ENCODE data around the gene SEPTIN10.
"Not testable (repeated sequence)": the region's sequence is repeated elsewhere in the genome, so short reads cannot be mapped to it uniquely, and the experiment has no call there.

SEPTIN10 gene

DNA sequence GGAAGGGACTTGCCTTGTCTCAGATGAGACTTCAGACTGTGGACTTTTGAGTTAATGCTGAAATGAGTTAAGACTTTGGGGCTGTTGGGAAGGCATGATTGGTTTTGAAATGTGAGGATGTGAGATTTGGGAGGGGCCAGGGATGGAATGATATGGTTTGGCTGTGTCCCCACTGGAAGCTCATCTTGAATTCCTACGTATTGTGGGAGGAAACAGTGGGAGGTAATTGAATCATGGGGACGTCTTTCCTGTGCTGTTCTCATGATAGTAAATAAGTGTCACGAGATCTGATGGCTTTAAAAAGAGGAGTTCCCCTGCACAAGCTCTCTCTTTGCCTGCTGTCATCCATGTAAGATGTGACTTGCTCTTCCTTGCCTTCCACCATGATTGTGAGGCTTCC is 77.2 kb downstream of the SEPTIN10 start:
- H3K4me3 ChIP-seq (ENCODE audit: low read length in 2 of 2); H2BK5ac ChIP-seq (ENCODE audit: low read length); H4K91ac ChIP-seq (ENCODE audit: low read depth, low read length, poor library complexity); H3K4me1 ChIP-seq (ENCODE audit: control insufficient read depth in 2 of 2, insufficient read depth in 1 of 2, low read depth in 1 of 2, low read length in 2 of 2); H3K9me3 ChIP-seq (replicated peaks in 1 of 2; ENCODE audit: control insufficient read depth in 2 of 2, insufficient read depth in 1 of 2, low read depth in 1 of 2, low read length in 2 of 2); H3K4me2 ChIP-seq (ENCODE audit: insufficient read depth, low read length, poor library complexity, severe bottlenecking); H2AFZ ChIP-seq (ENCODE audit: low read length); H3K27me3 ChIP-seq (ENCODE audit: control insufficient read depth in 3 of 3, insufficient read depth in 3 of 3, low read depth in 1 of 3, low read length in 3 of 3); H2BK15ac ChIP-seq (ENCODE audit: low read length); H3K4ac ChIP-seq (ENCODE audit: low read length); H3K27ac ChIP-seq (replicated peaks; ENCODE audit: low read length); H4K8ac ChIP-seq (ENCODE audit: low read depth, low read length); H2AK5ac ChIP-seq (ENCODE audit: low read depth, low read length); H2BK12ac ChIP-seq (ENCODE audit: low read length); H3K14ac ChIP-seq (ENCODE audit: low read length); H3K79me1 ChIP-seq (ENCODE audit: low read depth, low read length); H3K23ac ChIP-seq (ENCODE audit: low read depth, low read length, poor library complexity); H2BK120ac ChIP-seq (ENCODE audit: low read depth, low read length); H3K18ac ChIP-seq (ENCODE audit: low read length); H3K9ac ChIP-seq (ENCODE audit: low read depth, low read length, poor library complexity); DNase-seq (ENCODE audit: low spot score): not testable (repeated sequence)
- H3K36me3 ChIP-seq (replicated peaks in 1 of 2; ENCODE audit: control insufficient read depth in 2 of 2, insufficient read depth in 2 of 2, low read length in 2 of 2) = peaks cover 0 to 12% of the 10 kb centered on the region in 2 donors
- WGBS, 2 donors (ENCODE audit: extremely low coverage in 2 of 2, insufficient read length in 2 of 2, insufficient replicate concordance in 1 of 2) = no CpG with 5 or more reads among the region's 3 CpGs

DNA sequence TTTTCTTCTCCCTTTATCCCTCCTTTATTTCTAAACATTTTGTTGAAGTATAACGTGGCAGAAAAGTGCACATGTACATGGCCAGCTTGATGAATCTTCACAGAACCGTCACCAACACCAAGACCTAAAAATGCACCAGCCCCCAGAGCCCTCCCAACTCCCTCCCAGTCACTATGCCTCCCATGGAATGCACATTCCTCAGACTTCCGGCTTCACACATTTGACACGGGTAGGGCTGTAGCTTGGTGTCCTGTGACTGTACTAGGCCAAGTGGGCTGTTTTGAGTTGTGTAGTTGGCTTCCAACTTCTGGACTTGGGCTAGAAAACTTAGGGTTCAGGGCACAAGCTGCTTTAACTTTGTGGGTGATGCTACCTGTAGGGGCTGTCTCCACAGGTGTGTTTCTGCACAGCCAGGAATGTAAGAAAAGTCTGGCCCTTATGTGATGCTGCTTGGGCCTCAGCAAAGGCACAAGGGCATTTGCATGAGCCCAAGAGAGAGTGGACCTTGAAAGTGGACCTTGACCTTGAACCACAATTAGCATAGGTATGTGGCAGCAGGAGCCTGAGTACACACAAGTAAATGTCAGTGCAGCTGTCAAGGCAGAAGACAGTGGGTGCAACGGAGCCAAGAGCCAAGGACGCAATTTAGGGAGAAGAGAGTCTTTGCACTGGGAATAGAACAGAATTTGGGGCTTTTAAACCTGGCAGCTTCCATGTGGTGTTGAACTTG is 78.4 kb downstream of the SEPTIN10 start:
- Histone ChIP-seq H2BK15ac (ENCODE audit: low read length) (no peak overlapping the region), H3K36me3 (replicated peaks in 1 of 2; ENCODE audit: control insufficient read depth in 2 of 2, insufficient read depth in 2 of 2, low read length in 2 of 2) (peaks cover 0 to 6% of the 10 kb centered on the region in 2 donors), H3K4me1 (ENCODE audit: control insufficient read depth in 2 of 2, insufficient read depth in 1 of 2, low read depth in 1 of 2, low read length in 2 of 2) (peaks cover 0 to 2% of the 10 kb centered on the region in 2 donors), H2AK5ac (ENCODE audit: low read depth, low read length) (no peak overlapping the region), H2AFZ (ENCODE audit: low read length) (no peak overlapping the region), H3K4ac (ENCODE audit: low read length) (no peak overlapping the region), H2BK12ac (ENCODE audit: low read length) (no peak overlapping the region), H3K4me2 (ENCODE audit: insufficient read depth, low read length, poor library complexity, severe bottlenecking) (no peak overlapping the region), H3K27me3 (ENCODE audit: control insufficient read depth in 3 of 3, insufficient read depth in 3 of 3, low read depth in 1 of 3, low read length in 3 of 3) (no peaks in the 10 kb centered on the region), H2BK120ac (ENCODE audit: low read depth, low read length) (no peak overlapping the region), H3K79me1 (ENCODE audit: low read depth, low read length) (no peaks in the 10 kb centered on the region), H3K4me3 (ENCODE audit: low read length in 2 of 2) (peak overlapping the region in 1 of 2 donors; percentile 40), H4K8ac (ENCODE audit: low read depth, low read length) (no peak overlapping the region), H3K14ac (ENCODE audit: low read length) (no peak overlapping the region), H4K91ac (ENCODE audit: low read depth, low read length, poor library complexity) (no peak overlapping the region), H2BK5ac (ENCODE audit: low read length) (no peak overlapping the region), H3K9ac (ENCODE audit: low read depth, low read length, poor library complexity) (peak overlapping the region; percentile 3), H3K9me3 (replicated peaks in 1 of 2; ENCODE audit: control insufficient read depth in 2 of 2, insufficient read depth in 1 of 2, low read depth in 1 of 2, low read length in 2 of 2) (peaks cover 2 to 5% of the 10 kb centered on the region in 2 donors), H3K27ac (replicated peaks; ENCODE audit: low read length) (no peak overlapping the region), H3K18ac (ENCODE audit: low read length) (no peak overlapping the region), H3K23ac (ENCODE audit: low read depth, low read length, poor library complexity) (no peak overlapping the region)
- no CpG with 5 or more reads among the region's 6 CpGs for WGBS, 2 donors (ENCODE audit: extremely low coverage in 2 of 2, insufficient read length in 2 of 2, insufficient replicate concordance in 1 of 2)
- DNase-seq (ENCODE audit: low spot score) = no peak

DNA sequence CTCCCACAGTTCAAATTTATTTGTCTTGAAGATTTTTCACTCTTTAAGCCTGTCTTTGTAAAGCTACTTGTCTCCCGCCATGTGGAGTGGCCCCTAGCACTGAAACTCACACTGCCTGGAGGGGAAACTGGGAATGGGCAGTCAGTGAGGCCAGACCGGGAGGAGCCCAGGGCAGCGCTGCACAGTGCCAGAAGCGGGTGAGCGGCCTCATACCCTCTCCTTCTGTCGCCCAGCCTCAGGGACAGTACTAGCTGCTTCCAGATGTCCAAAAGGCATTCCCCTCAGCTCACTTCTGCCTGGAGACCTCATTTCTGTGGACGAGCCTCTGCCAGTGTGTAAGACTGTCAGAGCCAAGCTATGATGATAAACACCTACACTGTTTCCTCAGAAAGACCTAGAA is 79.9 kb downstream of the SEPTIN10 start:
- no peak overlapping the region for H2AFZ ChIP-seq (ENCODE audit: low read length)
- H3K4ac ChIP-seq (ENCODE audit: low read length) = no peak overlapping the region
- peaks cover 2% of the 10 kb centered on the region for H3K79me1 ChIP-seq (ENCODE audit: low read depth, low read length)
- H3K4me2 ChIP-seq (ENCODE audit: insufficient read depth, low read length, poor library complexity, severe bottlenecking) = no peak overlapping the region
- no peak overlapping the region for H2BK12ac ChIP-seq (ENCODE audit: low read length)
- H3K4me3 ChIP-seq (ENCODE audit: low read length in 2 of 2) = no peak overlapping the region
- H4K91ac ChIP-seq (ENCODE audit: low read depth, low read length, poor library complexity) = no peak overlapping the region
- H3K4me1 ChIP-seq (ENCODE audit: control insufficient read depth in 2 of 2, insufficient read depth in 1 of 2, low read depth in 1 of 2, low read length in 2 of 2) = peaks cover 0 to 2% of the 10 kb centered on the region in 2 donors
- H2BK15ac ChIP-seq (ENCODE audit: low read length) = no peak overlapping the region
- no peak overlapping the region for H3K23ac ChIP-seq (ENCODE audit: low read depth, low read length, poor library complexity)
- whole genome bisulfite sequencing, 2 donors (ENCODE audit: extremely low coverage in 2 of 2, insufficient read length in 2 of 2, insufficient replicate concordance in 1 of 2) = no CpG with 5 or more reads among the region's 7 CpGs
- H3K9ac ChIP-seq (ENCODE audit: low read depth, low read length, poor library complexity) = no peak overlapping the region
- no peak overlapping the region for H3K14ac ChIP-seq (ENCODE audit: low read length)
- no peak for DNase-seq (ENCODE audit: low spot score)
- no peak overlapping the region for H2AK5ac ChIP-seq (ENCODE audit: low read depth, low read length)
- no peak overlapping the region for H2BK5ac ChIP-seq (ENCODE audit: low read length)
- no peak overlapping the region for H2BK120ac ChIP-seq (ENCODE audit: low read depth, low read length)
- H3K27ac ChIP-seq (replicated peaks; ENCODE audit: low read length) = no peak overlapping the region
- H3K18ac ChIP-seq (ENCODE audit: low read length) = no peak overlapping the region
- H4K8ac ChIP-seq (ENCODE audit: low read depth, low read length) = no peak overlapping the region
- H3K9me3 ChIP-seq (replicated peaks in 1 of 2; ENCODE audit: control insufficient read depth in 2 of 2, insufficient read depth in 1 of 2, low read depth in 1 of 2, low read length in 2 of 2) = peaks cover 2 to 3% of the 10 kb centered on the region in 2 donors
- H3K27me3 ChIP-seq (ENCODE audit: control insufficient read depth in 3 of 3, insufficient read depth in 3 of 3, low read depth in 1 of 3, low read length in 3 of 3) = no peaks in the 10 kb centered on the region
- no peaks in the 10 kb centered on the region for H3K36me3 ChIP-seq (replicated peaks in 1 of 2; ENCODE audit: control insufficient read depth in 2 of 2, insufficient read depth in 2 of 2, low read length in 2 of 2)

DNA sequence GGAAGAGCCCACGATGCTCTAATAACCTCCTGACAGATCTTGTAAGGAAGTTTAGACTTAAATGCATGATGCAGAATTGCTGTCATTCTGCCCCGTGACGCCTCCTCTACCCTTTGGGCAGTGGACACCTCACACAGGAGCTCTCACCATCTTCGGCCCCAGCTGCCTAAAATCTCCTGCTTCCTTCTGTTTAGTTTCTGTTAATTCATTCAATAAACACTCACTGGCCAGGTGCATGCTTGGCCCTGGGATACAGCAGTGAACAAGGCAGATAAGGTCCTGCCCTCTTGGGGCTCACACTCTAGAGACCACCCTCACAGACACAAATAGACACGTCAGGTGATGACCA is 81.1 kb downstream of the SEPTIN10 start:
- H3K4me2 ChIP-seq (ENCODE audit: insufficient read depth, low read length, poor library complexity, severe bottlenecking) = no peak overlapping the region
- WGBS, 2 donors (ENCODE audit: extremely low coverage in 2 of 2, insufficient read length in 2 of 2, insufficient replicate concordance in 1 of 2) = no CpG with 5 or more reads among the region's 5 CpGs
- no peak overlapping the region for H3K9ac ChIP-seq (ENCODE audit: low read depth, low read length, poor library complexity)

More for the DNA sequence above, 81.1 kb downstream of the SEPTIN10 start:
- peaks cover 0 to 4% of the 10 kb centered on the region in 2 donors for H3K4me1 ChIP-seq (ENCODE audit: control insufficient read depth in 2 of 2, insufficient read depth in 1 of 2, low read depth in 1 of 2, low read length in 2 of 2)
- H4K8ac ChIP-seq (ENCODE audit: low read depth, low read length) = no peak overlapping the region
- peaks cover 2% of the 10 kb centered on the region for H3K79me1 ChIP-seq (ENCODE audit: low read depth, low read length)
- H3K23ac ChIP-seq (ENCODE audit: low read depth, low read length, poor library complexity) = no peak overlapping the region
- H3K27ac ChIP-seq (replicated peaks; ENCODE audit: low read length) = no peak overlapping the region
- H3K9me3 ChIP-seq (replicated peaks in 1 of 2; ENCODE audit: control insufficient read depth in 2 of 2, insufficient read depth in 1 of 2, low read depth in 1 of 2, low read length in 2 of 2) = peaks cover 2 to 3% of the 10 kb centered on the region in 2 donors
- H2BK12ac ChIP-seq (ENCODE audit: low read length) = no peak overlapping the region
- DNase-seq (ENCODE audit: low spot score) = no peak
- peak overlapping the region; percentile 68 for H2BK5ac ChIP-seq (ENCODE audit: low read length)
- H2AFZ ChIP-seq (ENCODE audit: low read length) = no peak overlapping the region
- no peak overlapping the region for H2BK15ac ChIP-seq (ENCODE audit: low read length)
- H2BK120ac ChIP-seq (ENCODE audit: low read depth, low read length) = no peak overlapping the region
- H3K4ac ChIP-seq (ENCODE audit: low read length) = no peak overlapping the region
- no peaks in the 10 kb centered on the region for H3K27me3 ChIP-seq (ENCODE audit: control insufficient read depth in 3 of 3, insufficient read depth in 3 of 3, low read depth in 1 of 3, low read length in 3 of 3)
- no peak overlapping the region for H3K18ac ChIP-seq (ENCODE audit: low read length)
- no peak overlapping the region for H3K14ac ChIP-seq (ENCODE audit: low read length)
- no peak overlapping the region for H4K91ac ChIP-seq (ENCODE audit: low read depth, low read length, poor library complexity)
- H3K36me3 ChIP-seq (replicated peaks in 1 of 2; ENCODE audit: control insufficient read depth in 2 of 2, insufficient read depth in 2 of 2, low read length in 2 of 2) = no peaks in the 10 kb centered on the region
- no peak overlapping the region for H2AK5ac ChIP-seq (ENCODE audit: low read depth, low read length)
- H3K4me3 ChIP-seq (ENCODE audit: low read length in 2 of 2) = no peak overlapping the region
